T-helper 22 cell (primary cell): Measurements from ENCODE around the gene ADAMTS10.
"Not testable (repeated sequence)": the region's sequence is repeated elsewhere in the genome, so short reads cannot be mapped to it uniquely, and the experiment has no call there.

Experiments used
- DNase-seq: peaks from one replicate; pipeline ENCODE4 v3.0.0-alpha.2; 2020; ENCODE audit warnings: low read depth

Gene ADAMTS10

GRCh38 chr19:8626842-8627241, 16.3 kb upstream of the ADAMTS10 start:
- DNase-seq = no peak

GRCh38 chr19:8622886-8623285, 12.4 kb upstream of the ADAMTS10 start:
- DNase-seq = not testable (repeated sequence)

- DNase-seq = no peak
These were observed 8.2 kb upstream of the ADAMTS10 start for GRCh38 chr19:8618751-8619150.

- DNase-seq = no peak
These were observed 7.5 kb upstream of the ADAMTS10 start for GRCh38 chr19:8617984-8618383.

- DNase-seq = not testable (repeated sequence)
These were observed 6.8 kb upstream of the ADAMTS10 start for GRCh38 chr19:8617325-8617724.

GRCh38 chr19:8616861-8617260, 6.3 kb upstream of the ADAMTS10 start:
- DNase-seq = no peak

- no peak for DNase-seq
These were observed 5.5 kb upstream of the ADAMTS10 start for GRCh38 chr19:8615813-8616596.

GRCh38 chr19:8615024-8615423, 4.5 kb upstream of the ADAMTS10 start:
- DNase-seq = no peak

GRCh38 chr19:8614455-8614854, 3.9 kb upstream of the ADAMTS10 start:
- DNase-seq = no peak

GRCh38 chr19:8612807-8613171, 2.3 kb upstream of the ADAMTS10 start:
- no peak for DNase-seq

- no peak for DNase-seq
These were observed 1.6 kb upstream of the ADAMTS10 start for GRCh38 chr19:8611877-8612806.

- DNase-seq = no peak
These were observed 919 bp upstream of the ADAMTS10 start for GRCh38 chr19:8611391-8611876.

- no peak for DNase-seq
These were observed 403 bp upstream of the ADAMTS10 start for GRCh38 chr19:8610936-8611300.

- no peak for DNase-seq
These were observed 1.1 kb downstream of the ADAMTS10 start for GRCh38 chr19:8609279-8610040.

- DNase-seq = no peak
These were observed 1.6 kb downstream of the ADAMTS10 start for GRCh38 chr19:8608941-8609278.

GRCh38 chr19:8607386-8607785, 3.1 kb downstream of the ADAMTS10 start:
- DNase-seq = no peak

- no peak for DNase-seq
These were observed 5.0 kb downstream of the ADAMTS10 start for GRCh38 chr19:8605514-8605913.

GRCh38 chr19:8601796-8602195, 8.7 kb downstream of the ADAMTS10 start:
- DNase-seq = no peak

GRCh38 chr19:8600816-8601215, 9.7 kb downstream of the ADAMTS10 start:
- no peak for DNase-seq

- DNase-seq = no peak
These were observed 10.5 kb downstream of the ADAMTS10 start for GRCh38 chr19:8600064-8600463.

GRCh38 chr19:8596168-8596567, 14.3 kb downstream of the ADAMTS10 start:
- no peak for DNase-seq

- DNase-seq = no peak
These were observed 14.9 kb downstream of the ADAMTS10 start for GRCh38 chr19:8595651-8596050.
